K562 treated with DMSO at 1 percent for 48 hours (cell line): ENCODE measurements around the gene PNCK. TPM values are rescaled to one million over a fixed set of nuclear protein-coding genes. Genes with fewer than 3 reads are reported as not detected.

Experiments
- total RNA-seq: library from RNA; unstranded; fragments of 300-600 nt; gene quantifications from 2 replicates; pipeline ENCODE4 v1.2.3, GENCODE V29; 2022; ENCODE audit warnings: low replicate concordance; ENCODE audit errors: extremely low read depth

Gene PNCK
- total RNA-seq: not detected in 2 replicates

GRCh38 chrX:153673428-153674218 lies at the start of gene PNCK:
TSS of gene PNCK (minus strand) at chrX:153673813. CDS start at chrX:153673076, 737 bp downstream.

GRCh38 chrX:153687121-153688039 lies 13.8 kb upstream of the PNCK start, which contains the start of gene SLC6A8:
TSS of gene SLC6A8 (plus strand) at chrX:153687926. CDS start at chrX:153688575, 649 bp downstream.

GRCh38 chrX:153646620-153647373 lies 26.8 kb downstream of the PNCK start, which contains the start of gene DUSP9:
TSS of gene DUSP9 (plus strand) at chrX:153647203. CDS start at chrX:153647954, 751 bp downstream.

Other genes starting within 250 kb of the PNCK start
- not detected in 2 replicates for gene TREX2, start 227.8 kb downstream of the PNCK start, total RNA-seq
- gene HAUS7, start 203.2 kb downstream of the PNCK start, total RNA-seq: not detected in 2 replicates
- not detected in 2 replicates for gene BGN, start 178.8 kb downstream of the PNCK start, total RNA-seq
- not detected in 2 replicates for gene ATP2B3, start 156.2 kb downstream of the PNCK start, total RNA-seq
- gene CCNQ, start 74.7 kb downstream of the PNCK start, total RNA-seq: not detected in 2 replicates
- gene DUSP9, start 26.6 kb downstream of the PNCK start, total RNA-seq: not detected in 2 replicates
- not detected in 2 replicates for gene SLC6A8, start 14.1 kb upstream of the PNCK start, total RNA-seq
- gene BCAP31, start 50.6 kb upstream of the PNCK start, total RNA-seq: 306 TPM in 1 of 2 replicates, not detected in the other
- gene ABCD1, start 51.0 kb upstream of the PNCK start, total RNA-seq: not detected in 2 replicates
- gene PLXNB3, start 90.4 kb upstream of the PNCK start, total RNA-seq: not detected in 2 replicates
- gene SRPK3, start 107.2 kb upstream of the PNCK start, total RNA-seq: not detected in 2 replicates
- gene IDH3G, start 120.6 kb upstream of the PNCK start, total RNA-seq: not detected in 2 replicates
- 1,814 TPM in 1 of 2 replicates, not detected in the other for gene SSR4, start 120.9 kb upstream of the PNCK start, total RNA-seq
- gene PDZD4, start 156.7 kb upstream of the PNCK start, total RNA-seq: not detected in 2 replicates
- not detected in 2 replicates for gene L1CAM, start 212.4 kb upstream of the PNCK start, total RNA-seq
- gene AVPR2, start 230.9 kb upstream of the PNCK start, total RNA-seq: not detected in 2 replicates